GM04504 (cell line): ENCODE measurements around the gene ESPL1.

ENCODE experiments used
- DNase-seq: peaks from one replicate; pipeline ENCODE4 v3.0.0-alpha.2; 2012; ENCODE audit warnings: low read depth

The ESPL1 gene

GRCh38 chr12:53231921-53232645, 36.0 kb upstream of the ESPL1 start, which contains the start of gene RARG:
Gene RARG, minus strand, starts transcription at chr12:53232209. Its CDS starts 4,664 bp downstream, at chr12:53227545.
- no peak for DNase-seq

- no peak for DNase-seq
These were observed 35.2 kb upstream of the ESPL1 start for GRCh38 chr12:53232646-53233461.

DNA sequence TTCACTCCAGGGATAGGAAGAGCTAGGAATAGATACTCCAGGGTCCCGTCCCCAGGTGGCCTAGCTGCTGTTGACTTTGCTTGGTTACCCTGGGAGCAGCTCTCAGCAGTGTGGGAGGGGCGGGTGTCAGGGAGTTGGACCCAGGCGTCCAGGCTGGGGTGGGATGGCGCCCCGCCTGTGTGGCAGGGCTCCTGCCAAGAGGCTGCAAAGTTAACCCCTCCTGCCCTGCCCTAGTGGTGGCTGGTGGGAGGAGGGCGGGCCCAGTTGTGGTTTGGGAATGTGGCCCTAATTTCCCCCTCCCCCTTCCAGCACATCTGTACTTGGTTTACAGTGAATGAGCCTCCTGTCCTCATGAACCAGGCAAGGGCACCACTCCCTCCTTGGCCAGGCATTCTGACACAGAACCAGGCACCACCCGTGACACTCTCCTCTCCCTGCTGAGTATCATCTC, 34.4 kb upstream of the ESPL1 start:
- DNase-seq = no peak

GRCh38 chr12:53234271-53234914, 33.7 kb upstream of the ESPL1 start:
- DNase-seq = no peak

- DNase-seq = no peak
These were observed 32.9 kb upstream of the ESPL1 start for GRCh38 chr12:53235164-53235563.

DNA sequence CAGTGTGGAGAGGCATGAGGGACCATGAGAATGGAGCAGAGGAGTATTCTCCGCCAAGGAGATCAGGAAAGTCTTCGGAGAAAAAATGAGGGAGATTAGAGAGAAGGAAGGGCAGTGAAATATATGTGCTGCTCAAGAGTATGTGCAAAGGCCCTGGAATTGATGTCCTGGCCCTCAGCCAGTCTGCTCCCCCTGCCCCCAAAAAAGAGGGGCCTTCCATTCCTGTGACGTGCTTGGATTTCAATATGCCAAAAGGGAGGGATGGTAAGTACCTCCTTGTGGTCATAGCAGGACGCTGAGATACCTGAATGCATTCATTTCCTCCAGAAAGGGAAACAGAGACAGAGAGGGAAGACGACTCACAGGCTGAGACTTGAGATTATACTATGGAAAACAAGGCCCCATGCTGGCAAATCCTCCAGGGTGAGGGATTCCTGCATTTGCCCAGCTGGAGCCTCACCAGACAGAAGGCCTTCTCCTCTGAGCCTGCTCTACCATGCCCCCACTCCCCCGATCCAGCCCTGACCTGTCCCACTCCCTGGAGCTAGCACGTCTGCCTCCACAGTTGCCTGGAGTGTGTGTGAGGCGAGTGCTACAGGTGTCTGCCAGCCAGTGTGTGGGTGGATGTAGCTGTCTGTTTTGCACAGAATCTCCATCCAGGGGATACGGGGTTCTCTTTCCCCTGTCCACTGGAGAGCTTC, 32.2 kb upstream of the ESPL1 start:
- DNase-seq = no peak

- no peak for DNase-seq
These were observed 31.5 kb upstream of the ESPL1 start for GRCh38 chr12:53236443-53237111.

- DNase-seq = no peak
These were observed 28.3 kb upstream of the ESPL1 start for GRCh38 chr12:53239643-53240258.

DNA sequence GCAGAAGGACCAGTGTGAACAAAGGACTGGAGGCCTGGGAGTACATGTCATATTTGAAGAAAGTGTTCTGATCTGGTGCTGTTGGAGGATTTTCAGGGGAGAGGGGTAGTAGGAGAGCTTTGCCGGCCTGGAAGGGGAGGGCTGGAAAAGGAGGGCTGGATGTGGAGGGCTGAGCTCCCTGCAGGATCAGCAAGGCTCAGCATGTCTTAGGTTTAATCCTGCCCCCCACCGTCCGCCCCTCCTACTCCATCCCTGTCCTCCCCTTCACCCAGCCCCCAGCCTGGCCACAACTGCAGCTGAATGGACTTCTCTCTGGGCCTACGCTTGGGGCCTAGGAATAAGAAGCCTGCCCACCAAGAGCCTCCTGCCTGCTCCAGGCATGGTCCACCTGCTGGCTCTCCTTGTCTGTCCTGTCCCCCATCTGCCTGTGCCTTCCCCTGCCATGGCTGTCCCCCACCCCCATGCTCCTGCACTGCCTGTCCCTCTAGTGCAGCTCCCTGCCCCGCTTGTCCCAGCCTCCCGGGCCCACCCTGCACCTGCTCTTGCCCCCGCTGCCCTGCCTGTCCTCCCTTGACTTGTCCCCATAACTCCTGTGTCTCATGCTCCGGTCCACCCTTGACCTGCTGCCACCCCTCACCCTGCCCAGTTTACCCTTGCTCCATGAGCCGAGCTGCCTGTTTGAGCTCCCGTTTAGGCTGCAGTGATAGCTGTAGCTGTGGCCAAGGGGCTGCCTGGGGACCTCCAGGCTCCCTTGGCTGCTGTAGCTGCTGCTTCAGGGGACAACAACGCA, 26.3 kb upstream of the ESPL1 start:
- DNase-seq = no peak

DNA sequence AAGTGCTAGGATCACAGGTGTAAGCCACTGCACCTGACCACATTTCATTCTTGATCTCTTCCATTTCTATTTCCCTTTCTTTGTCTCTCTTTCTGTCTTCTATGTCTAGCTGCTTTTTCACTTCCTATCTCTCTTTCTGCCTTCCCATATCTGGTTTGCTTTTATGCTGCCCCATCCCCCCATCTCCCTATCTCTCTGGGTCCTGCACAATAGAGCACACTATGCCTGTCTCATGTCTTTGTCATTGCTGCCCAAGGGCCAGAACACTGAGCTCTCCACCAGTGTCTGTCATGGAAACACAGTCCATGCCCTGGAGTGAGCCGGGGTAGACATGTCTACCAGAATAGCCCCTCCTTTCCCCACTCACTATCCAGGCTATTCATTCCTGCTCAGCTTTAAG, 23.8 kb upstream of the ESPL1 start:
- no peak for DNase-seq

- DNase-seq = no peak
These were observed 22.8 kb upstream of the ESPL1 start for GRCh38 chr12:53245286-53245685.

DNA sequence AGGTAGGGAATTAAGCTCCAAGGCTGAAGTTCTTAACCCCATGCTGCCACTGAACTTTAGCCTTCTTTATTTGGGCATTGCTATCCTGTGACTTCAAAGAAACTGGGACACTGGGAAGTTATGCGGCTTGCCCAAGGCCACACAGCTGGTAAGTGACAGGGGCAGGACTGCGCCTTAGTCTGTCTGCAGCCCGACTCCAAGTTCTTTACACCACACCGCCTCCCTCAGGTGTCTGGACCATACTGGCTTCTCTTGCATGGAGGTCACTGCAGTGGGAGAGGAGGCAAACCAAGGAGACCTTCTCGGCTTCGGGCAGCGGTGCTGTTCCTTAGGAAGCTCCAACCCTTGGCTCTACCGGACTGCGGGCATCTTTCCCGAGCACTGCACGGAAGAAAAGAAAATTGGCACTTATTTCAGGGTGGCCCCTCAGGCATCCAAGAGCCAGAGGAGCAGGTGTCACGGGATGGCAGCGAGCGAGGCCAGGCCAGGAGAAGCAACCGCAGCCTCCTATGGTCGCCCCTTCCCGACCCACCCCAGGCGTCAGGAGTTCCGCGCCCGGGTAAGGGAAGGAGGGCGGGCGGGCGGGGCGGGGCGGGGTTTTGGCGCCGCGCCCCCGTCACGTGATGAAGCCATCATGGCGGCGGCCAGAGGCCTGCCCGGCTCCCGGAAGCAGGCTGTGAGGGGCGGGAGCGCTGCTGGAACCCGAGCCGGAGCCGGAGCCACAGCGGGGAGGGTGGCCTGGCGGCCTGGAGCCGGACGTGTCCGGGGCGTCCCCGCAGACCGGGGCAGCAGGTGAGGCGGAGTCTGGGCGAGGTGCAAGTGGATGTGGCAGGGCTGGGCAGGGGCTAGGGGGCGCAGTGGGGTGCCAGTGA, 16.4 kb upstream of the ESPL1 start:
- DNase-seq = peak; percentile 52

DNA sequence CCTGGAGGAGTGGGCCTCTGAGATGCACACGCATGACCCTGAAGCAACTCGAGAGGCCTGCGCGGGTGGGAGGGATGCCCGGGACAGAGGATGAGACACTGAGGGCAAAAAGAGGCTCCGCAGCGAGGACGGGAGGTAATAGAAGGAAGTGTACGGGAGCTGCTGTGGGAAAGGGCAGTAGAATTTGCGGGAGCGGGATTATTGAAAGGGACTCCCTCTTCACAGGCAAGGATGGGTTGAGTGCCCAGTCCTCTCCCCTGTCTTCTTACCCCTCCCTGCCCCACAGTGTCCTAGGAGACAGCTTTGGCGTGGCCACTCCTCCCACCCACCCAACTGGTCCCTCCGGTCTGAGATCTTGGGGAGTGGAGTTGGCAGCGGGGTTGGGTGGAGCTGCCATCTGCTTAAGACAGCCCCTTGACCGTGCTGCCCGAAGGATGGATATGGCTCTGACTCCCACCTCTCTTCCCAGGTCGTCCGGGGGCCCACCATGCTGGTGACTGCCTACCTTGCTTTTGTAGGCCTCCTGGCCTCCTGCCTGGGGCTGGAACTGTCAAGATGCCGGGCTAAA, 15.7 kb upstream of the ESPL1 start:
- DNase-seq = peak; percentile 10

GRCh38 chr12:53253298-53253697, 14.8 kb upstream of the ESPL1 start:
- DNase-seq = no peak

DNA sequence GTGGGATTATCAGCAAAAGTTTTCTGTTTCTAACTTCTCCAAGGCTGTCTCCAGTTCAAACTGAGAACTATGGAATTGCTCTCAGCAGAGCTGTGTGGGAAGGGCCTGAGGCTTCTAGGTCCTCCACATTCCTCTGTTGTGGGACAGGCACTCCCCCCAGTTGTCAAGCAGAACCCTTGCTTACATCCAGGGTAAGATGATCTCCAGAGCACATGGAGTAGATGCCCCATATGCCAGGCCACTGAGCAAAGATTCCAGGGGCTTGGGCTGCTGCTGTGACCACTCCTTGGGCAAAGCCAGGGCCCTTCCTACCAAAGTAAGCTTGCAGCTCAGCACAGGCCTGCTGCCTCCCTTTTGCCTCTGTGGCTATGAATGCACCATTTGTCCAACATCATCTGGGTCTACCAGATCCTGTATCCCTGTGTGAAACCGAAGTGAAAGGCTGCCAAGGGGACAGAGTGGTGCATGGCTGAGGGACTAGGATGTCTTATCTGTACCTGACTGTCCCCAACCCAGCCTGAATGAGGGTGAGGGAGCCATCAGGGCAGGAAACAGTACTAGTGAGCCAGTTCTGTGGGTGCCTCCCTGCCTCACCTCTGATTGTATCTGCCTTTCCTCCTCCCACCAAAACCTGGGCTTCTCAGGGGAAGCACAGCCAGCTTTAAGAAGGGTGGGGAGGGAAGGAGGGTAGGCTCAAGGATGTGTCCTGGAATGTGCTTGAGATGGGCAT, 13.1 kb upstream of the ESPL1 start:
- DNase-seq = no peak

GRCh38 chr12:53255996-53256395, 12.1 kb upstream of the ESPL1 start:
- no peak for DNase-seq

- no peak for DNase-seq
These were observed 9.3 kb upstream of the ESPL1 start for GRCh38 chr12:53258541-53259539.
